Epithelial cell of esophagus (primary cell): ENCODE results near the gene CDKAL1.
A peak's percentile ranks its signal among the peaks of the same experiment; 100 is the strongest.
"Not testable (repeated sequence)": the region's sequence is repeated elsewhere in the genome, so short reads cannot be mapped to it uniquely, and the experiment has no call there.

ENCODE experiments used
- DNase-seq: peaks from one replicate; pipeline ENCODE4 v3.0.0; 2010; ENCODE audit warnings: low read depth
- H3K4me3 ChIP-seq: 2 replicates; pipeline ENCODE4 v1.5.1; 2011; ENCODE audit warnings: mild to moderate bottlenecking, low read length, control low read depth
- CTCF ChIP-seq: IDR thresholded peaks from 2 replicates; pipeline ENCODE4 v1.5.1; 2011; ENCODE audit warnings: low read depth, mild to moderate bottlenecking, low read length, control low read depth, inconsistent platforms; ENCODE audit not compliant: insufficient read depth; ENCODE audit errors: missing control alignments

CDKAL1 gene

GRCh38 chr6:21238208-21238607, 704.0 kb downstream of the CDKAL1 start:
- no peak for DNase-seq
- H3K4me3 ChIP-seq = no peak overlapping the region
- TF ChIP-seq CTCF = no peak

GRCh38 chr6:21240709-21241108, 706.5 kb downstream of the CDKAL1 start:
- DNase-seq = peak; percentile 15
- H3K4me3 ChIP-seq = no peak overlapping the region
- no peak for TF ChIP-seq CTCF

GRCh38 chr6:21241231-21242130, 707.2 kb downstream of the CDKAL1 start:
- H3K4me3 ChIP-seq = no peak overlapping the region
- no peak for TF ChIP-seq CTCF
- no peak for DNase-seq

GRCh38 chr6:21244897-21245470, 710.7 kb downstream of the CDKAL1 start:
- no peak for DNase-seq
- no peak overlapping the region for H3K4me3 ChIP-seq
- TF ChIP-seq CTCF = no peak

GRCh38 chr6:21245488-21245887, 711.2 kb downstream of the CDKAL1 start:
- TF ChIP-seq CTCF = no peak

GRCh38 chr6:21246075-21246474, 711.8 kb downstream of the CDKAL1 start:
- H3K4me3 ChIP-seq = no peak overlapping the region
- DNase-seq = no peak
- TF ChIP-seq CTCF = no peak

More at GRCh38 chr6:21245488-21245887, 711.2 kb downstream of the CDKAL1 start:
- no peak overlapping the region for H3K4me3 ChIP-seq
- no peak for DNase-seq

- not testable (repeated sequence) for DNase-seq, H3K4me3 ChIP-seq
Measured at GRCh38 chr6:21254460-21254859, 720.2 kb downstream of the CDKAL1 start.
